Activated CD4-positive, CD25-positive, alpha-beta regulatory T cell treated with anti-CD3 and anti-CD28 coated beads, Interleukin-2, amount 50 U/mL, for 24 hours (primary cell): Measurements from ENCODE around the gene LINGO1.

Experiments used
- ATAC-seq, 2 donors: fragments of 150-1000 bp; cut with Tn5 transposase; one replicate each; pipeline ENCODE4 v1.10.0; 2021; ENCODE audit warnings: mild to moderate bottlenecking in 1 of 2, moderate library complexity in 1 of 2

LINGO1 gene

DNA sequence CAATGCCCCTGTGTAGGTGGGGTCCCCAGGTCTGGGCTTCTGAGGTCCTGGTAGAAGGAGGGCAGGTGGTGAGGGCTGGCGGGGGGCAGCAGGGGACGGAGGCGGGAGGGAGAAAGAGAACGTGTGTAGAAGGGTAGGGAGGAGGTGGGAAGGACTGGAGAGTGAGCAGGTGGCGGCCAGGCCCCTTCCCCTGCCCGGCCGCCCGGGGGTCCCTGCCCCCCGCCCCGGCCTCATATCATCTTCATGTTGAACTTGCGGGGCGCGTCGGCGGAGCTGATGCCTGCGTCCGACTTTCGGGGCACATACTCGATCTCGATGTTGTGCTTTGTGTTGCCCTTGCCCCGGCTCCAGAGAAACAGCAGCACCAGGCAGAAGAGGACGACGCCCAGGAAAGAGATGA, 18.9 kb downstream of the LINGO1 start:
- ATAC-seq = no peak

DNA sequence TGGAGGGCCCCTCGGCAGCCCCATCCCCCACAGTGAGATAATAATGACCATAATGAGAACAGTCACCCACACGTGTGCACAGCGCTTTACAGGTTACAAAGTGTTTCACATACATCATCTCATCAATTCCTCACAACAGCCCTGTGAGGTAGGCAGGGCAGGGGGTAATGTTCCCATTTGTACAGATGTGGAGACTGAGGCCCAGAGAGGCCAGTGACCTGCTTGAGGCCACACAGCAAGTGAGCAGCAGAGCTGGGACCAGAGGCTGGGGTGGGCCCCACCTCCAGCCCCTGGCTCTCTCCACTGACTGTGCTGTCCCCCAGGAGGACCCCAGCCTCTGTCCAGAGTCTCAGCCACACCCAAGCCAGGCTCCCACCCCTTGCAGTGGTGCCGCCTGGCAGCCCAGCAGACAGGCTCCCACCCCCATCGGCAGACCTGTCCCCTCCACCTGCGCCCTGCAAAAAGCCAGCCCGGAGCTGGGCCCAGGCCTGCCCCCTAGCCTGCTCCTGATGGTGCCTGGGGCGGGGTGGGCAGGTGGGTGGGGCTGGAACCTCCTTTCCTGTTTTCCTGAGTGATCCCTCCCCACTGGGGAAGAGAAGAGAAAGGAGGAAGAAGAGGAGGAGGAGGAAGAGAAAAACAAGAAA, 19.6 kb downstream of the LINGO1 start:
- no peak for ATAC-seq

DNA sequence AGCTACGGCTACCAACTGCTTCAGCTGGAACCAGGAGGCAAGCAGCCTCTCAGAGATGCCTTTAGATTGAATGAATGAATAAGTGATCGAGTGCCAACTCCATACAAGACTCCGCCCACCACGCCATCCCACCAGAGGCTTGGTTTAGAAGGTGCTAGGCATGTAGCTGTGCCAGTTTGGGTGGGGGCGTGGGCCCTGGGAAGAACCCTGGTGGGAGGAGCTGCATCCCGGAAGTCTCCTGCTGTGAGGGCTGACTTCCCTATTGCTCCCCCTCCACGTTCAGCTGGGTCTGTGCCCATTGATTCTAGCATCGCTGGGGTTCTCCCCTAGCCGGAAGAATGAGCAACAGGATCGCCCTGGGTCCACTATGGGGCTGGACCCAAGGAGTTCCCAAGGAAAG, 20.9 kb downstream of the LINGO1 start:
- ATAC-seq = no peak

DNA sequence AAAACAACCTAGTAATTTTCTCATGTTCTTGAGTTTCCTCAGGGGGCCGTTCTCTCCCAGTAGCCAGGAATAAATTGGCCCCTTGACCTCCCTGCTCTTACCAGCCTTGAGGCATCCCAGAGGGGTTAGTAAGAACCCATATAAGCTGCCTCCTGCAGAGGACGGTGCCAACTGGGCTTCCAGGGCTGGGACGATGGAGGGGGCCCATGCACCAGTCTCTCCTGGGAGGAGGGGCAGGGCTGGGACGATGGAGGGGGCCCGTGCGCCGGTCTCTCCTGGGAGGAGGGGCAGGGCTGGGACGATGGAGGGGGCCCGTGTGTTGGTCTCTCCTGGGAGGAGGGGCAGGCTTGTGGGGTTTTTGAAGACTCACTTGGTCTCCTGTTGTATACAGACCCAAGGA, 22.0 kb downstream of the LINGO1 start:
- ATAC-seq = no peak

DNA sequence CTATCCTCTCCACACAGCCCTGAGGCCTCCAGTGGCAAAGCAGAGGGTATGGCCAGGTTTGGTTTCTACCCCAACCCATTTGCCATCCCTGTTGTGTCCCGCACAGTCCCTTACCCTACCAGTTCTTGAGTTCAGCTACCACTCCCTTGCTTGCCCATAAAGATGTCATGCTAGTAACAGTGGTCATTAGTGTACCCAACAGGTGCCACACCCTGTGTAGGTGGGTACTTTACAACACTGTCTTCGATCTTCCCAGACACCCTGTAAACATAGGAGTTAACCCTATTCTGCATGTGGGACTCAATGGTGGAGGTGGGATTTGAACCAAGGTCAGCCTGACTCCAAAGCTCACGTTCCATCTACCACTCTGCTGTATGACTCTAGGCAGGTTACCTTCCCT, 23.2 kb downstream of the LINGO1 start:
- no peak for ATAC-seq

DNA sequence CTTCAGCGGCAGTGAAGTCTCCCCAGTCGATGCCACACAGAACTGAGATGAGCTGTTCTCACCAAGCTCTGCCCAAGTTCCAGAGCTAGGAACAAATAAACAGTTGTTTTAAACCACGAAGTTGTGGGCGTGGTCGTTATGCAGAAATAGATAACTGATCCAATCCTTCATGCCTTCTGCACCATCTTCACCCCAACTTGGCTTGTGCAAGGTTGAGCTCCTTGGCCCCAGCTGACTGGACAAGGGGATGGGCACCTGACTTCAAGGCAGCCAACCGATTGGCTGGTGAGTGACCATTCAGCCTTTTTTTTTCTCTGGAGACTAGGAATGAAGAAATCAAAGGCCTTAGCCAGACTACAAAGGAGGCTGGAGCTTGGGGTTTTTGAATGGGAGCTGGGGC, 23.9 kb downstream of the LINGO1 start:
- no peak for ATAC-seq

DNA sequence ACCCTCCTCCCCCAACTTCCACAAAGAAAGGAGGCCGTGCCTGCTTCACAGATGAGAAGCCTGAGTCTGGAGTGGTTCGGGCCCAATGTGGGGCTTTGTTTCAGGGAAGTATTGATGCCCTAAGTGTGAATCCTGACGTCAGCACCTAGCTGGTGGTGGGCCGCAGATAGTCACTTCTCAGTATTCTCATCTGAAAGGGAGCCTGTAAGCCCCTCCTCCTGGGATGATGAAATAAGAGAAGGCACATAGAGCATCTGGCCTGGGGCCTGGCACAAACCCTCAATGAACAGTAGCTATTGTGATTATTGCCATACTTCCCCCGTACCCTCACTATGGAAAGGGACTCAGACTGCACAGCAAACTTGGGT, 24.8 kb downstream of the LINGO1 start:
- no peak for ATAC-seq

DNA sequence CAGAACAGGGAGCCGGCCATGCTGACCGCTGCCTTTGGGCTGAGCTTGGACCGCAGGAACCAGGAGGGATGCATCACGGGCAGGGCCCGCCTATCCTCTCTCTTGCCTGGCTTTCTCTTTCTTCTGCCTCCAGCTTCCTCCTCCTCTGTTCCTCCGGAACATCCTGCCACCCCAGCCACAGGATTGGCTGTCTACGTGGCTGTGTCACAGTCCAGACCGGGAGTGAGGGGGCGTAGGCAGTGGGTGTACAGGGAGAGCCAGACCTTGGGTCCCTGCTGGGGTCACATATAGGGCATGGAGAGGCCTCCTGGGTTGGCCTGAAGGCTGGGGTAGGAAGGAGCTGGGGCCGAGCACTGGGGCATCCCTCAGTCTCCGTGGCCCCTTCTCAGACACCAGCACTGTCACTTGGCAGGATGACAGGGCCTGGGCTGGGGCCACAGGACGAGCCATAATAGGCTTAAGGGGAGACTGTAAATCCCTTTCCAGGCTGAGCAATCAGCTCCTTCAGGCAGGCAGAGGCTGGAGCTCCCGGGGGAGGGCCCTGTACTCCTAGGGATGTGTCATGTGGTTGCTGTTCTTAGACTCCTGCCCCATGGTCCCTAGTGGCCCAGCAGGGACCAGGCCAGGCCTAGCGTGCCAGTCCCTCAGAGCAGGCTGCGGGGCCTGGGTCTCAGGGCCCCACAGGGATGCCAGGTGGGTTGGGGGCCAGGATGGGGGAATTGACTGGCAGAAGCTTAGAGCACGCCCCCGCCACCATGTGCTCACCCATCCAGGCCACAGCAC, 25.4 kb downstream of the LINGO1 start:
- no peak for ATAC-seq

DNA sequence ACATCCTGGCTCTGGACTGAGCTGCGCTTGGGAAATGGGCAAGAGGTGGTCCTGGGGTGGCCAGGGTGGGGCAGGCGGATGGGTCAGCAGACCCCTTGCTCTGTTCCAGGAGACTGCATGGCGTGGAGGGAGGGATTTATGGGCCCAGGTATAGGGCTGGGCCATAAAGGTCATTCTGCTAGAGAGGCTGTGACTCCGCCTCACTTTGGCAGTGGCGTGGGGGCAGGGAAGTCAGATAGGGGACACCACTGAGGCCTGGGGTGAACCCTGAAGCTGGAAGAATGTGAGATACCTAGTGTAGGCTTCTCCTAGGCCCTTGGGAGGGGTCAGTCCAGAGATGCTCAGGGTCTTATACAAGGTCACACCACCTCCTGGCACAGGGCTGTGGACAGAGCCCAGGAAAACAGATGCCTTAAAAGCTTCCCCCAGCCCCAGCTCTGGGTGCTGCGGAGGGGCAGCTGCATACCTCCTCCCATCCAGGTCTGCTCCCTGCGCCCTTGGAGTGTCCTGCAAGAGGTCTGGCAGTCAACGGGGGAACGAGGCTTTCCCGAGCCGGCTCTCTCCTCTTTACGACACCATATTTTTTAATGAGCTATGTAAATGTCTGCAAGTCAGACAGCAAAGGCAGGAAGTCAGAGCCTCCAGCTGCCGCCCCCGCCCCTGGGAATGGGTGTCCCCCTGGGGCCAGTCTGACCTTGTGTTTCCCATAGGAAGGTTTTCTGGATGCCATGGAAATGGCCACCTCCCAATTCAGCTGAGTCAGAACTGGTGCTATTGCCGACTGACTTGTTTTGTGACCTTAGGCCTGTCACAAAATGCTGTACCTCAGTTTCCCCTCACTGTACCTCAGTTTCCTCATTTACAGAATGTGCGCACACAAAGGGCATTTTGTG, 26.3 kb downstream of the LINGO1 start:
- no peak for ATAC-seq

DNA sequence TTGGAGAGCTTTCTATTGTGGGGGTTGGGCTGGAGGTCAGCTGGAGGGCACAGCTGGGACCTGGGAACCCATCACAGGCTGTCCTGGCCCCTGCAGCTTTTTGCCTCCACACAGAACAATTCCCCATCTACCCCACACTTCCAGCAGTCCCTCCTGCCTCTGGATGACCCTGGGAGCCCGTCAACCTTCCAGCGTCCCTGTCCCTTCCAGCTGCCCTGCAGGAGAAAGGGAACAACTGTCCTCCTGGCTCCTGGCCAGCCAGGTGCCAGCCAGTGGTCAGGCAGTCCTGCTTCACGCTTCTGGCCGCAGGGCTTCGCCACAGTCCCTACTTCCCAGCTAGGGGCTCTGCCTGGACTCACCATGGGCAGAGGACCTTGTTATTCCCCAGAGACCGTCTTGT, 27.2 kb downstream of the LINGO1 start:
- no peak for ATAC-seq

DNA sequence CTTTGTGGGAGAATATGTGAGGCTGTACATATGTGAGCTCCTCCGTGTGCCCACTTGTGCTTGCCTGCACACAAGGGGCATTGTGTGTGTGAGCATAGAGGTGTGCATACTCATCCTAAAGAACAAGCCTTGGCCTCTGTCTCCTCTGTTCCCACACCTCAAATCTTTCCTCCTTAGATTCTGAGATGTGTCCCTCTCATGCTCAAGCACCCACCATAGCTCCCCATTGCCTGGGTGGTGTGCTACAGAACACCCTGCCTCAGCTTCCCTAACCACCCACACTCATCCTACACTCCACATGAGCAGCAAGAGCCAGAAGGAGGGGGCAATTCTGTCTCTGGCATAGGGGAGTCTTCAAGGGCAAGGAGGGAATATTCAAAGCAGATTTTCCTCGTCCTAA, 27.7 kb downstream of the LINGO1 start:
- no peak for ATAC-seq

DNA sequence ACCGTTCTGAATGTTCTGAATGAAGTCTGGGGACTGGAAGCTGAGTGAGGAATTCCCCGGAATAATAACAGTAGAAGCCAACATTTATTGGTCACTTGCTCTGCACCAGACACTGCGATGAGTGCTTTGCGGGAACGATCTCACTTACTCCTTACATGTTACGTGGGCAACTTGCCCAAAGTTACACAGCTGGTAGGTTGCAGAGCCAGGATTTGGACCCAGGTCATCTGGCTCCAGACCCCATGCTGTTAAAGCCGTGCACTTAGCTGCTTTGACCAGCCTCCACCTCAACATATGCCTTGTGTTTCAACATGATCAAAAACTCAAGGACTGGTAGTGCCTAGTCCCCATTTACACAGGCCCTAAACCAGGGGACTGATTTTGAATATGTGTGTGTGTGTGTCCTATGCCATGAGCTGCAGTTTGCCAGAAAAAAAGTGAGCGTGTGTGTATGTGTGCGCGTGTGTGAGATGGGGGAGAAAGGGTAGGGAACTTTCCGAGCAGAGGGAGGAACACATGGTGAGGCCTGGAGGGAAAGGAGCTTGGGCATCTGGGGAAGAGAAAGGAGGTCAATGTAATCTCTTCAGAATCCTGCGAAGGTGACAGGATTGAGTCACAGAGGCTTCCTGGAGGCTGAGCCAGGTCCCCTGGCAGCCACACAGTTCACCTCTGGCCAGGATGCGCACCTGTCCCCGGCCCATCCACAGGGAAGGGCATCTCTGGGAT, 28.9 kb downstream of the LINGO1 start:
- no peak for ATAC-seq

DNA sequence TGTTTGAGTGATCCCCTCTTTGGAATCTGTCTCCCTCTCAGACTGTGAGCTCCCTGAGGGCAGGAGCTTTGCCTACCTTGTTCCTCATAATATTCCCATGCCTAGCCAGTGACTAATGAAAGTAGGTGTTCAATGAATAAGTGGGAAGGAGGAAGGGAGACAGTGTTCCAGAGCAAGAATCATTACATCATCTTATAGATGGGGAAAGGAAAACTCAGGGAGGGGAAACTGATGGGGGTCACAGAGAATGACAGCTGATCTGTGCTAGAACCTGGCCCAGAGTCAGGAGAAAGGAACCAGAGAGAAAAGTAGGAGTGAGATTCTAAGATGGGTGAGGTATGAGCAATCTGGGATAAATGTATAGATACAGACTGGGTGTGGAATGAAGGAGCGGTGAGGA, 29.9 kb downstream of the LINGO1 start:
- ATAC-seq = no peak

DNA sequence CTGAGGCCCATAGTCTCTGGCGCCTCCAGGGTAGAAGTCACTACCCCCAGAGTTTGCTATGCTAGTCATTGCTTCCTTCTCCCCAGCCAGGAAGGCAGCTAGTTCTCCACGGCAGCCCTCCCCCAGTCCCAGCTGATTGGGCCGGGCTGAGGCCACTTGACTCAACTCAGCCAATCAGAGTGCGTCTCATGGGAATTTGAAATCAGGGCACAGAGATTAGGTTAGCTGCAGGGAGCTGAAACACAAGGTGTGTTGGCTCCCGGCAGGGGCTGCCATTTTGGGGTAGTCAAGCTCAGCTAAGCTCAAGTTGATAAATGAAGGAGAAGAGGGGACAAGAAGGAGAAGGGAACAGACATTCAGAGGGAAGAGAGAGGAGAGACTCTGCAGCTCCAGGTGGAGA, 32.8 kb downstream of the LINGO1 start:
- ATAC-seq = no peak

DNA sequence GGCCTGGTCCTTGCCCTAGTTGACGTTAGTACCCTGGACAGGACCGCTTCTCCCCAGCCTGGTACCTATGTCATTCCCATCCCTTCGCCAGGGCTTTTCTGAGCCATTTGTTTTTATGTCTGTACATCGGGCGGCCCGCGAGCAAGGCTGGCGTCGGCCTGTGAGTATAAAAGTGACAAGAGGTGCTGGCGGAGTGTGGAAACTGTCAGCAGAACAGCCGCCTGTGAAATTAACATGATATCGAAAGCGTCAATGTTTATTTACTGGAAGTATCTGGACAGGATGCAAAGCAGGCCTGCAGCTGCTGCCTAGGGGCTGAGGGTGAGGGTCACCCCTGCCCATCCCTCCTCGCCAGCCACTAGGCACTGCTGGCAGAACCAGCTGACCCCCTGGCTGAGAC, 33.4 kb downstream of the LINGO1 start:
- ATAC-seq = no peak

DNA sequence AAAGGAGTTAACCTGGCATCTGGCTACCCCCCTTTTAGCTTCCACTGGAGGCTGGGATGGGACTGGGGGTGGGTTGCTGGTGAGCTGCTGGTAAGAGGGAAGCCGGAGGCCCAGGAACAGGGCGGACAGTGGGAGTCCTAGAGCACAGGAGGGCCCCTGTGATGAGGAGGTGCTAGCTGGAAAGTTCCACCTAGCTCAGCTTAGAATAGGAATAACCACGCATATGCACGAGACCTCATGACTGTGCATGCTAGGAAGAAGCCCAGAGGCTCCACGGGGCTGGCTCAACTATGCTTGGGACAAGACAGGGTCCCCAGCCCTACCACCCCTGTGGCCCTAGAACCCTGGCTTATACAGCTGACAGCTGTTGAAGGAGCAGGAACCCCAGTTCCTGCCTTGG, 34.1 kb downstream of the LINGO1 start:
- no peak for ATAC-seq

DNA sequence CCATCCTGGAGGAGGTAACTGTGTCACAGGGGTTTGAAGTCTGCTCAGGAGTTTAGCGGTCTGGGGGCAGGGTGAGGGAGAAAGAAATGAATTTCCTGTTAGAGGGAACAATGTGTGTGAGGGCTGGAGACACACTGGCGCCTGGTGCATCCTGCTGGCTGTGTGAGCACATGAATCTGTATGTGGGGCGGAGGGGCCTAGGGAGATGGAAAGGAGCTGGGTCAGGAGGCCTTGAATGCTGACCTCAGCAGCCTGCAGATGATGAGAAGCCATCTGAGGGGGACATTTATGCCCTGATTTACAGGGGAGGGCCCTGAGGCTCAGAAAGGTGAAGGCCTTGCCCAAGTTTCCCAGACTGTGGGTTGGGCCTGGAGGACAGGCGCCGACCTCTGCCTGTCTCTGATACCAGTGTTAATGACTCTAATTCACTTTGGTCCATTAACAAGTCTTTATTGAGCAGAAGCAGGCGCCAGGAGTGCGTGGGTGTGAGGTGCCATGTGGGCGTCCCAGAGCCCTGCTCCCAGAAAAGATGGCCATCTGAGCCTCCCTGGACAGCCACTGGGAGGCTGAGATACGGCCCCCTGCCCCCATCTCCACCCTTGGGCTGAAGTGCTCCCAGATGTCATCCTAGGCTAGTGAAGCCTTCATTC, 34.8 kb downstream of the LINGO1 start:
- ATAC-seq = no peak

DNA sequence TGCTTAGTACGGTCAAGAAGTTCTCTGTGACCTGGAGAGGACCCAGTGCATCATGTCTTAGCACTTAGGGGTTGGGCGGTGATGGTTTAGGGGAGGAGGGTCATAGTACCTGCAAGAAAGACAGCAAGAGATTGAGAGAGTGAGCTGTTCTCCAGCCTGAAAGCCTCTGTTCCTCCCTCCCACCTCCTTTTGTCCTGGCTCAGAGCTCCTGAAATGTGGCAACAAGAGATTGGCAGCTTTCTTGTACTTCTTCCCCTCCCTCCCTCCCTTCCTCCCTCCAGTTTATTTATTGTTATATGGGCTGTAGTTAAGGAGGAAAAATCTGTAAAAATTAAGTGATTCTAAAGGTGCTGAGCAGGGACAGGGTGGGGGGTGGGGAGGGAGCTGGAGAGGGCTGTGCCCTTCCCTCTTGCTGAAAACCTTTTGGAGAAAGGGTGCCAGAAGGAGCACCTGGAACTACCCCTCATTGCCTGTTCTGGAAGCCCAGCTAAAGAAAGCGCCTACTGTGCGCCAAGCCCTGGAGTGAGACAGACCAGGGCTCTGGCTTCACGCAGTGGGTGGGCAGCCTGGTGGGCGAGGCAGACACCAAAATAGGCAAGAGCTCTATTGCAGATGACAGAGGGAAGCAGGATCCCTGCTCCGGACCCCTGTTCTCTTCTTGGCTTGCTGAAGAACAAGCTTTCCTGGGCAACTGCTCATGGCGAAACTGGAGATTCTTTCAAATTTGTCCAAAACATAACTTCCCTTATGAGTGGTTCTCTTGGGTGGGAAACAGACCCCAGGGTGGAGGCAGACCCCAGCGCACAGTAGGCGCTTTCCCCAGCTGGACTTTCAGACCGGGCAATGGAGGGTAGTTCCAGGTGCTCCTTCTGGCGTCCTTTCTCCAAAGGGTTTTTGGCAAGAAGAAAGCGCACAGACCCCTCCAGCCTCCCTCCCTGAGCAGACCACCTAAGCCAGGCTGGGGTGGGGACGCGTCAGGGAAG, 35.6 kb downstream of the LINGO1 start:
- ATAC-seq = no peak

DNA sequence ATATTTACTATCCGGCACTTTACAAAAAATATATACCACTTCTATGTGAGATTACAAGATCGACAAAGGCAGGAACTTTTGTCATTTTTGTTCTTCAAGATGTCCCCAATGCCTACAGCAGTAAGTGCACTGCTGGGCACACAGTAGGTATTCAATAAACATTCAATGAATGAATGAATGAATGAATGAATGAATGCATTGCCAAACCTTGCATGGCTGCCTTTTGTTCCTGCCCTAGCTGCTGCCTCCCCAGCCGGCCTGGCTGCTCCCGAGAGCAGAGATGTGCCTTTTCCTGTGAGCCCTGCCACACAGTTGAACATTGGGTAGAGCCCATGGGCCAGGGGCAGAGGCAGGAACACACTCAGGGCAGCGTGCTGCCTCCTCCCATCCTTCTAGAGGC, 37.5 kb downstream of the LINGO1 start:
- ATAC-seq = no peak

DNA sequence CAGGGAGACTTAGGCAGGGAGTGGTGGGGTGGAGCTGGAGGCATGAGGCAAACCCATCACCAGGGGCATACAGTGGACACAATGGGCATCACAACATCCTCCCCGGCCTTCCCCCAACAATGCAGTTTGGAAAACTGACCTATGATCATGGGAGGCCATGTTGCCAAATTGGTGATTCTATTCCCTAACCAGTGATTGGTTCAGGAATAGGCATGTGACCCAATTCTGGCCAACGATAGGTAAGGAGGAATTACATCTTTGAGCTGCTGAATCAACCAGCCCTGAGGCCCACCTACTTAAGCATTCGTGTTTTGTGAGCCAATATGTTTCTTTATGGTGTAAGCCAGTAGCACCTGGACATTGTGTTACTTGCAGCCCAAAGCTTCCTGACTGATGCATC, 40.0 kb downstream of the LINGO1 start:
- ATAC-seq = no peak

DNA sequence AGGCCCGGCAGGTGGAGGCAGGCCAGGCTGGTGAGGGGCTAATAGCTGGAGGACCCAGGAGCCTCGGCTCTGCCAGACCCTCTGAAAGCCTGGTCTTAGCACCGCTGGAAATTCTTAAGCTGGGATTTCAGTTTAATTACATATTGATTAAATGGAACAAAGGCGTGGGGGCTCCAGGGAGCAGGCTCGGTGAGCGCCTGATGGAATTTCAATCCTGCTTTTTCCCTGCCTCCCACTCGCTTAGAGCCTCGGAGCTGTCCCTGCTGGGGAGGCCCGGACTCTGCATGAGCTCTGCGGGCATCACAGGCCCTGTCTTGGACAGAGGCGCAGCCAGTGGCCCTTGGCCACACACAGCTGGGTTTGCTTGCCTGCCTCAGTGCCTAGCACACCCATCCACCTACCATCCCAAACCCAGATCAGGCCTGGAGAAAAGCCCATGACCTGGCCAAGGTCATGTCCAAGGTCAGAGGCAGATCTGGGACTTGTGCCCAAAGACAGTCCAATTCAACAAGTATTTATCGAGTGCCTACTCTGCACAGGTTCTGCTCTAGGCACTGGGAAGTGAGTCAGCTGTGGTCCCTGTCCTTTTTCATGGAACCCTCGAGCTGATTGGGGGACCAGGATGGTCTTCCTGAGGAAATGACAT, 40.6 kb downstream of the LINGO1 start:
- no peak for ATAC-seq
